Stimulated activated CD4-positive, alpha-beta T cell treated with anti-CD3 and anti-CD28 coated beads, Interleukin-15, amount 100 ng/mL, for 48 hours (primary cell): ENCODE data around the gene GNG2.
A peak's percentile ranks its signal among the peaks of the same experiment; 100 is the strongest.

Experiments
- DNase-seq, 2 donors: peaks; one replicate each; pipeline ENCODE4 v3.0.0-alpha.2; 2020; ENCODE audit warnings: low read depth in 2 of 2

GNG2 gene

DNA sequence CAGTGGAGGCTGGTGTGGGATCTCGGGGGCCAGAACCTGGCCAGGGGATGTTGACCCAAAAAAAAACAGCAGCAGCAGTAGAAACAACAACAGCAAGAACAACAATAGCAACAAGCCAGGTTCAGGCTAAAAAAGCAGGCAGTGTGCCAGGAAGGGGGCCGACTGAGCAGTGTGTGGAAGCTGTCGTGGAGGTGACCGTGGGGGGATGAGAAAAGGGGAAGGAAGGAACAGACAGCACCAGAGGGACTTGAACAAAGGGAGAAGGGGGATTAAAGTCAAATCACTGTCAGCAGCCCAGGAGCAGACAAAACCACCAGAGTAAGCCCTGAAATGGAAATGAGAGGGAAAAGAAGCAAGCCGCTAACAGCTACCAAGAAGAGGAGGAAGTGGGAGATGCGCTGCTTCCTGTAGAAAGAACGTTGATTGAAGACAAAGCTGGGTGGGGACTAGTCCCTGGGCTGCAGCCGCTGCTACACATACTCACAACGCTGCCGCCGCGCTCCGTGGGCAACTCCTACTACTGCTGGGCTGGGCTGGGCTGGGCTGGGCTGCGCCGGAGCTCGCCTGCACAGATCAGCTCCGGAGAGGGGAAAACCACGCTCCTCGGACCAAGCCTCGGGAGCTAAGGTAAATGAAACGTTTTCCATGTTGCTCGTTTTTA, at the start of gene GNG2:
TSS of gene GNG2 (plus strand) at position 449 of the 661 bp plus-strand sequence. CDS start 90,067 bp downstream, outside the sequence.
- DNase-seq, result peak; percentile 63 to 67

DNA sequence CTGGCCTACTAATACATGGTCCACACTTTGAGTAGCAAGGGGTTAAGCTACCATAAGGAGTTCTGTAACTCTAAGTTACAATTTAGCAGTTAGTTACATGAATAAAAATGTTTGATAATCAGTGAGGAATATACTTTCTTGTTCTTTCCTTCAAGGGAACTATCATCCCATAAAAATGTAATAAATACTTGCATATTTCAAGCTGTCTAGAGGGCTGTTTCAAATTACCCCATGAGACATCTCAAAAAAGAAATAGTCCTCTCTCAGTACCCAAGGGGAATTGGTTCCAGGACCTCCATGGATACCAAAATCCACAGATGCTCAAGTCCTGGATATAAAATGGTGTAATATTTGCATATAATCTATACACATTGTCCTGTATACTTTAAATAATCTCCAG, 48.7 kb upstream of the GNG2 start:
- DNase-seq, result no peak

DNA sequence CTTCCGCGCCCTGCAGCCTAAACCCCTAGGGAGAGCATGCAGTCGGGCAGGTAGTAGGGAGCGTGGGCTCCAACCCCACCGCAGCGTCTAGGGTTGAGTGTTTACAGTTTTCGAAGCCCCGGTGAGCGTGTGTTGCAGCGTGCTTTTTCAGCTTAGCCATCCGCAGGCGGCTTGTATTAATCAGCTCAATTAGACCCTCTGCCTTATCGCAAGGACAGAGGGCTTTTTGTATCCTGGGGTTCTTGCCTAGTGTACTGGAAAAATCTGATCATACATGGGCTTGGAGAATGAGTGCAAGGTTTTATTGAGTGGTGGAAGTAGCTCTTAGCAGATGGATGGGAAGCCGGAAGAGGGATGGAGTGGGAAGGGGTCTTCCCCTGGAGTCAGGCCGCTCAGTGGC, 44.4 kb upstream of the GNG2 start:
- no peak for DNase-seq

DNA sequence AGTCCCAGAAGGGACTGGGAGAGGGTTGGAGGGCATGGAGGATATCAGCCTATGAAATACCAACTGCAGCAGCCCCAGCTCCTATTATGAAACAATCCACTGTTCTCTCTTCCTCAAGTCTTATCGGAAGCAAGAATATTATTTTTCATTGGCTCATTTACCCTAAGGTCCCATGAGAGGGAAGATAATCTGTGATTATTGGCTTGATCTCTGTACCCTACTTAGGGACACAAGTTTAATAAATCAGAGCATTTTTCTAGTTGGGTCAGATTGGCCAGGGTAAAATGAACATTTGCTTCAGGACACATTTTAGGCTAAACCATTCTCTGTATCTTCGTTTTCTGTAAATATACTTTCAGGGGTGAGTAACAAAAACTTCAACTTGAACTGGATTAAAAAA, 43.1 kb upstream of the GNG2 start:
- no peak for DNase-seq

DNA sequence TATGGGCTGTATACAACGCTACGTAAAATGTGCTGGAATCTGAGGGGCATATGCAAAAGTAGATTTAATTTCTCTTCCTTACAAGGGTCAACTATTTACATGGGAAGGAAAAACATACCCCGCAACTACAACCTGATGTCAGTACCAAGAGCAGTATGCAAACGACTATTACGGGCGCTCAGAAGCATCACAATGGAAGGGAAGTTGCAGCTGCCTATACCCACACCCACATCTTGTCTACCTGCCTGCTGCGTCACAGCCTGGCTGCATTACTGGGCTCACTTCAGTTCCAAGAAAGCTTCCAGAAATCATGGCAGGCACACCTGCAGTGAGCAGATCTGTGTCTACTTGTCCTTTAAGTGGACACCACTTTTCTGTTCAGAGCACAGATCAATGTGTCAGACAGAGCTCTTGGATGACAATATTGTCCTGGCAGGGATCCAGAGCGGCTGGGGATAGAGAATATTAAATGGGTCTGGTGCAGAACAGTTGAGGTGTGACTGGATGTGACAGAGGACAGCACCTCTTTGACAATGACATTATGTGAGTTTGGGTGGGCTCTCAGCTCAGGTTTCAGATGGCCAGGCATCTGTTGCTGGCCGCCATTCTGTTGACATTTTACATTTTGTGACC, 41.5 kb upstream of the GNG2 start:
- no peak for DNase-seq

DNA sequence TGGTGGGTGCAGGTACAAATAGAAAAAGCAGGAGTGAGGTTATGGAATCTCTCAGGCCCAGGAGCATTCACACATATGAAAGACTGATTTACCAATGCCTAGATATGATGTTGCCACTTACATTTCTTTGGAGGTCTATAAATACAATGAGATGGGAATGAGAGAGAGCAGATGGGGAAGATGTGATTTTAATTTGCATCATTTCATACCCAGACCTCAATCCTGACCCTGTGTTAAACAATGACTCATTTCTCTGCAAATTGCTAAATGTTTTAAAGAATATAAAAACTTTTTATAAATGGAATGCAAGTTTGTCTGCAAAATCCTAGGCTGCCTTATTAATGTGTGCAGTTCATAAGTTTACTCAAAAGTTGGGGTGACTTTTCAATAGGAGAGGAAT, 38.6 kb upstream of the GNG2 start:
- DNase-seq, result no peak

DNA sequence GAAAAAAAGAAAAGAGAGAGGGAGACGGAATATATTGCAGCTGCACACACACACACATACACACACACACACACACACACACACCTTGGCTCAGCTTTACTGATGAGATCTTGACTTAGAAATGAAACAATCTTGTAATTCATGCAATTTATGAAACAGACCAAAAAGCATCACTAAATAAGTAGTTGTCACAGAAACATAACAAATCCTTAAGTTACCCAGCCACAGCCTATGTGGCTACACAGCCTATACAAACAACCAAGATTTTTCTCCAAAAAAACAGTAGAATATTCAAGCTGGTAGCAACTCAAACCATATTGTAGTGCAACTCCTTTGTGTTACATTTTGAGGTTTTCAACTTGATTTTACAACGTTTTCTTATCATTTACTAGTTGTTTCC, 37.9 kb upstream of the GNG2 start:
- no peak for DNase-seq

DNA sequence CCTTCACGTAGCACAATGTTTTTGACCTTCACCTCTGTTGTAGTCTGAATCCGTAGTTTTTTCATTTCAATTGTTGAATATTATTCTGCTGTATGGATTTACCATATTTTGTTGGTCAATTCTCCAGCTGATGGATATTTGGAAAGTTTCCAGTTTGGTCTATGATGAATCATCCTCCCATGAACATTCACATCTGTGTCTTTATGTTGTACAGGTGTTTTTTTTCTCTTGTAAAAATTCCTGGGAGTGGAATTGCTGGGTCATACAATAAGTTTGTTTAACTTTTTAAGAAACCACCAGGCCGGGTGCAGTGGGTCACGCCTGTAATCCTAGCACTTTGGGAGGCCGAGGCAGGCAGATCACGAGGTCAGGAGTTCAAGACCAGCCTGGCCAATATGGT, 36.7 kb upstream of the GNG2 start:
- DNase-seq, result no peak

DNA sequence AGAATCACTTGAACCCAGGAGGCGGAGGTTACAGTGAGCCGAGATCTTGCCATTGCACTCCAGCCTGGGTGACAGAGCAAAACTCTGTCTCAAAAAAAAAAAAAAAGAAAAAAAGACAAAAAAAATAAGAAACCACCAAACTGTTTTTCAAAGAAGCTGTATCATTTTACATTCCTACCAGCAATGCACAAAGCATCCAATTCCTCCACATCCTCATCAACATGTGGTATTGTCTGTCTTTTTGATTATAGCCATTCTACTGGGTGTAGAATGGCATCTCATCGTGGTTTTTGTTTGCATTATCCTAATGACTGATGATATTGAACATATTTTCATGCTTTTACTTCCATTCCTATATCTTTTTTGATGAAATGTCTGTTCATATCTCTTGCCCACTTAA, 36.2 kb upstream of the GNG2 start:
- no peak for DNase-seq

DNA sequence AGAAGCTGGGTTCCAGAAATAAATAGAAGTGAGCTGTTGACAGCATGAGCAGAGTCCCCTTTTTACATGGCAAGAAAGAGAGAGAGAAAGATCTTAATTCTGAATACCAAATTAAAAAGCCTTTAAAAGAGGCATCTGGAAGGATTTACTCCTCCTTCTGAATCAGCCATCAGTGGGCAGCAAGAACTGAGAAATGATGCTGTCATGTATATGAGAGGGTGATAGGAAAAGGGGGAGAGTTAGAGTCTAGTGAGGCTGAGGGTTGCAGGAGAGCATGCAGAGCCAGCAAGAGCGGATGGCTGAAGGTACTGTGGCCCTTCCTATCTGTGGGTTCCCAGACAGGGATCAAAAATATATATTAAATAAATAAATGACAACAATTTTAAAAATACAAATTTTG, 34.5 kb upstream of the GNG2 start:
- DNase-seq, result no peak

DNA sequence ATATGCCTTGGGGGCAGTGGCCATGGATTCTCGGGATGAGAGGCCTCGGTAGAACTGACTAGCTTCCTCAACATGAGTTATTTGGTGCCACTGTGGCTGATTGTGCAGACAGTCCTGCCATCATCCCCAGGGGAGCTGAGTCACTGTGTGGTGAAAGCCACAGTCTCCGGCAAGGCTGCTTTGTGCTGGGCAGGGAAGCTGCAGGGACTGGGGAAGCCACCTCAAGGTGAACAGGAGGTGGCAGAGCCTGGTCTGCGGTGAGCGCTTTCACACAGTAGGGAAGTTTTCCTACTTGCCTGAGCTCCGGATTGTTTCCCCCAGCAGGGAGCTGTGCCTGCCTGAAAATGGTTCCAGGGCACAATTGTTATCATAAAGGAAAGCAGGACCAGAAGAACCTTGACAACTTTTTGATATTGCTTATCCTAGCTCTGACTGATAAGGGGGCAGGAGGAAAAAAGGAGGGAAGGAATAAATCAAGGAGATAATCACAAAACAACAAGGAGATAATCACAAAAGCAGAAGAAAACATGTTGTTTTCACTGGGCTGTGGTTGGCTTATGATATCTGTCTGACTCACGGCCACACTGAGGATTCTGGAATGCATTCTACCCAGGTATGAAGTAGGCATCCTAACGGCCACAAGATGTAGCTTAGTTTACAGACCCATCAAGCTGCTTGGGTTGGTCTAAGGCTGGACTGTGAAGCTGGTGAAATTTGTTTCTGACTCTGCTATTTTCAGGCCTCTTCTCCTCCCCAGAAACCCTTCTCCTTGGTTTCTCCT, 32.2 kb upstream of the GNG2 start:
- peak; percentile 70 to 71 for DNase-seq

DNA sequence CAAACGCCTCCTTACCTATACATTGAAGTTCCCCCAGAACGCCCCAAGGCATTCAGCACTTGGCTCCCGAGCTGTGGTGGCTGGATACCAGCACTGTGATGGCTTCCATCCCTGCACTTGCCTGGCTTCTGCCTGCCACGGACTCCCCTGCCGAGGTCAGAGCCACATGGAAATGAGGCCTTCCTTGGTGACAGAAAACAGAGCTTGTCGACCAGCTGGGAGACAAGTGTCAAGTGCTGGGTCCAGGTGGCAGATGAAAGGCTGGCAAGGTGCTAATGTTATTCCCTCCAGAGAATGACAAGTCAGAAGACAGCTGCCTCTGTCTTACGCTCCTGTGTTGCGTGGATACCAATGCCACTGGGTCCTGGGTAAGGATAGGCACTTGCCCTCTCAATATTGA, 26.2 kb upstream of the GNG2 start:
- DNase-seq, result no peak

DNA sequence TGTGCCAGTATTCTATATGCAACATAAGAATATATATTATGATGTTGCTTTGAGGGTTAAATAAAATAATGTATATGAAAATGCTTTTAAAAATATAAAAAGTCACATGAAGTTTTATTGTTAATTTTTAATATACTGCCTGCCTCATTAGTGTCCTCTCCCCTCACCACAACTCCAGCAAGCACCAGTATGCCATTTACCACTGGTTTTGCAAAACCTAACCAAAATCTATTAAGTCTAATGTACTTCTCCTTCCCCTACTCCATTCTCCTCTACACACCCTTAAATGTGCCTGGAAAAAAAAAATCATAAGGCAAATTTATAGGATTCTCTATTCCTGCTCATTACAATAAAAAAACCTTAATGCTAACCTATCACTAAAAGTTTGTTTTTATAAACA, 24.0 kb upstream of the GNG2 start:
- no peak for DNase-seq

DNA sequence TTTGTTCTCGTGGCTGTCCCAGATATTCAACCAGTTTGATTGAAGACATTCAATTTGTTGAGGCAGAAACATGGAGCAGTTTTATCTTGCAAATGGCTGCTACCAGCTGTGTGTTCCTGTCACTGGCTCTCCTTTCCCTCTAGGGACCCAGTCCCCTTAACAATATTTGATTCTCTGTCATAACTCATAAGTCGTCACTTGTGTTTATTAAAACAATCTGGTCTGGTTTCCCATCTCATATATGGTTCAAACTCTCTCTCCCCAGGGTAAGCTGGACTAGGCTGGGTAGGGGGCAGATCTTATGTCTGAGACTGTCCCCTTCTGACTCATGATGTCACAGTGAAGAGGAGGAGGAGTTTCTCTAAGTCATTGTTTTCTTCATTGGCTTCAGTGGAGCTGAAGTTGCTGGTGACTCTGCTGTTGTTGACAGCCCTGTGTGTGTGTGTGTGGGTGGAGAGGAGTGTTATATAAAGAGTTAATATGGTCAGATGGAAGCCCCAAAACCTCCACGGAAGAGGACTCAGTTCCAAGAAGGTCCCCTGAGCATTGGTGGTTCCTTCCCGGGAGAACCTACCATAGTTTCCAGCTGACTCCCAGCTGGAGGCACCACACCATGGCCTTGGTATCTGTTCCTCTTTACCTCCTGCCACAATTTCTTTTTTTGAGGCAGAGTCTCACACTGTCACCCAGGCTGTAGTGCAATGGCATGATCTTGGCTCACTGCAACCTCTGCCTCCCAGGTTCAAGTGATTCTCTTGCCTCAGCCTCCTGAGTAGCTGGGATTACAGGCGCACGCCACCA, 16.1 kb upstream of the GNG2 start:
- no peak for DNase-seq

DNA sequence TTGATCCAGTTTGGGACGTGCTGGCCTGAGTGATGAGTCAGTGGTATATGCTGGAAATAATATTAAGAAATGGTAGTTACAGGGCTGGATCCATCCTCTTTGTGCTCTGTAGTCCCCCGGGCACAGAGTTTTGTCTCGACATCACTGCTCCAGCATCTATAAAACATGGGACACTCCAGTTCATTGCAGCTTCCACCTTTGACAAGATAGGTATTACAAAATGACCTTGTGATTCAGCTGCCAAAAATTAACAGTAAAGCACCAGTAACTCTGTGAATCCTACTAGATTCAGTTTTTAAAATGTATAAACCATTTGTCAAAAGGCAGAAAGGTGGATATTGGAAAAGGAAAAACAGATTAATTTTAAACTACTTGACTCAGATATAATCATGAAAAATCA, 14.6 kb upstream of the GNG2 start:
- DNase-seq, result no peak

DNA sequence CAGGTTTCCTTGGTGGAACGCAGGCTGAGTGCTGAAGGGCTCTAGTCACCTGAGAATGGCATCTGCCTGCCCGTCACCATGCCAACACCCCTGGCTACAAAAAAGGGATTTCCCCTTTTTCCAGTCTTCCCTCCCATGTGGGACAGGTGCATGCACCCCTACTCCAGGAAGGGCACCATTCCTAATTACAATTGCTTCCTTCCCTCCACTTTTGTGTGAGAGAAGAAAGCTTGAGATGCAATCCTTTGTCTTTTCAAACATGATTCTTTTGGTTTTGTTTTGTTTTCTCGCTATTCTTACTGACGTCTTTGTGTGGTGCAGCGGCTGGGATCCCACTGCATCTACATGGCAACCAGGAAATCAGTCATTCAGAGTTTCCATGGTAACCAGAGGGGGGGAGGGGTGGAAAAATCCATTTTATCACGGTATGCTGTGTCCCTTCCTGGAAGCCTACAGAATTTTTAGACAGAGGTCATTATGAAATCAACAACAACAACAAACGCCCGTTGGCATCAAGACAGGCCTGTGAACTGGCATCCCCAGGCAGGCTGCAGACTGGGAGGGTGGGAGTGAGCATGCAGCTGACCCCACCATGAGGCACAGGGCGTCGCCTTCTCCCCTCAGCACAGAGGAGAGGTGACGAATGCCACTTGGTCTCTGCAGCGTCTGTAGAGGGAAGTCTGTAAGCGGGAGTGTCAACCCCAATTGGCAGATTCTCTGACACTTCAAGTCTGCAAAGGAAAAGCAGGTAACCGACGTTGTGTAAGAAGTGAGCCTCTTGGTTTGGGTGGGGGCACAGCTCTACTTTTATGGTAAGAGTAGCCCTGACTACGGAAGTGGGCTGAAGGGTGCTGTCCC, 13.6 kb upstream of the GNG2 start:
- DNase-seq, result peak; percentile 76 to 77

DNA sequence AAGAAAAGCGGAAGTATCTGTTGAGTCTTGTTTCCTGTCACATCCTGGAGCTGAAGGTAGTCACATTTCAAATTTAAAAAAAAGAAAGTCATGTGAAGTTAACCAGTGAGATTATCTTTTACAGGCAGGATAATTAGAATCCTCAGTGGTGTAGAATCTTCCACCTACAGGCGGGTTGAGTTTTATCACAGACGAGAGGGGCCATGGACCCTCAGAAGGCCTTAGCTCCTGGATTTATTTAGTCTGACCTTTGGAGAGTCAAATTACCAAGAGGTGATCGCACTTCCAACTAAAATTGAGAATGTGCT, 13.0 kb upstream of the GNG2 start:
- DNase-seq, result no peak

DNA sequence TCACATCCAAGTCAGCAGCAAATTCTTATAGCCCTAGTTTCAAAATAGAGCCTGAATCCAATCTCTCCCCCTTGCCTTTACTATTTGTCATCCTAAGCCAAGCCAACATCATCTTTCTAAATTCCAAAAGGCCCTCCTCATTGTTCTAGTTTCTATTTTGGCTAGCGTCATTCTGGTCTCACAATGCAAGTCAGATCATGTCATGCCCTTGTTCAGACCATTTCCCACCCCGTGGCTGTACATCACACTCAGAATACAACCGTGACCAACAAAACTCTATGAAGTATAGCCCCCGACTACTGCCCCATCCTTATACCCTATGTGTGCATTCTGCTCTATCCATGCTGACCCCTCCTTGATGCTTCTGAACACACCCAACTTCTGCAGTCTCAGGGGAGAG, 12.3 kb upstream of the GNG2 start:
- no peak for DNase-seq

DNA sequence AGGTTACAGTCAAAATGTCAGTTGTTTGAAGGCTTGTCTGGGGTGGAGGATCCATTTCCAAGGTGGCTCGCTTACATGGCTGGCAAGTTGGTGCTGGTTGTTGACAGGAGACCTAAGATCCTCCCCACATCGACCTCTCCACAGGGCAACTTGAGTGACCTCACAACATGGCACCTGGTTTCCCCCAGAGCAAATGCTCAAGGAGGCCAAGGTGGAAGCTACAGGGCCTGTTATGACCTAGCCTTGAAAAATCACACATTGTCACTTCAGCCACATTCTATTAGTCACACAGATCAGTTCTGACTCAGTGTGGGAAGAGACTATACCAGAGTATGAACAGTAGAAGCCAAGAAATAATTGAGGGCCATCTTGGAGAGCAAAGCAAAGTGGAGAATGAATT, 11.3 kb upstream of the GNG2 start:
- peak; percentile 46 to 52 for DNase-seq

DNA sequence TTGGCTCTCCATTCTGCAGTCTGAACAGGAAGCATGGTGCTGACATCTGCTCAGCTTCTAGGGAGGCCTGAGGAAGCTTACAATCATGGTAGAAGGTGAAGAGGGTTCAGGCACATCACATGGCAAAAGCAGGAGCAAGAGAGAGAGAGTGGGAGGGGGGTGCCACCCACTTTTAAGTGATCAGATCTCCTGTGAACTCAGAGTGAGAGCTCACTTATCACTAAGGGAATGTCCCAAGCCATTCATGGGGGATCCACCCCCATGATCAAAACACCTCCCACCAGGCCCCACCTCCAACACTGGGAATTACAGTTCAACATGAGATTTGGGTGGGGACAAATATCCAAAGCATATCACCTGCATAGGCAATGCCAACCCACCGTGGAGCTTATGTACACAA, 9.8 kb upstream of the GNG2 start:
- no peak for DNase-seq

DNA sequence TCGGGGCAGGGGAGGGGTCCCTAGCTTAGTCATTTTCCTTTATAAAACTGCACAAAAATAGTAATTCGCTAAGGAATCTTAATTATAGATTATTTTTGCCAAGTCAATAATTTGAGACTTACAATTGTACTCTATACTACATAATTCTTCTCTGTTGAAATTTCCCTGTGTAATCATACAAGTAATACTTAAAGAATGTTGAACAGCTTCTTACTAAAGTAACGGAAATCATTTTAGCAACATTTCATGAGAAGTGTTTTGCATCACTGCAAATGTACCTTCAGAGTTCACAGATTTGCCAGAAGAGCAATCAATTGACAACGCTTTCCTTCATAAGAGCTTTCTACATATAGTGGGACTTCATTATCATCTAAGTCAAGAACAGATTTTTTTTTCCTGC, 7.9 kb upstream of the GNG2 start:
- no peak for DNase-seq

DNA sequence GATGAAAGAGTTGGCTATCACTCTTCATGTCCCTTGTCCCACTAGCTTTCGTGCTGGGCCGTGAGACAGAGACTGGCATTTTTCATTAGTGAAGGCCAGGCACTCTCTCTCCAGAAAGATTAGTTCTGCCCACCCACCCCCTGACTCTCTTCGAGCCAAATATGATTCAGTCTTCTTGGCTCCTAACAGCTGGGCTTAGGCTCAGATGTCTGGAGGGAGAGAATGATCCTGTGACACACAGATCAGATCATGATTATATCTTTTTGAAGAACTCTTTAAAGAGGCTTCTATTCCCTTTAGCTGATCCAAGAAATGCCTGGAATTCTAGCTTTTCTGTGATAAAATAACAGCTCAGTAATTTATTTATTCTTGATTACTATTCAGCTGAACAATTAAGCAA, 5.2 kb upstream of the GNG2 start:
- no peak for DNase-seq
